GM12891 (cell line): ENCODE measurements around the gene SPAG16.

Experiments
- POLR2A ChIP-seq: IDR thresholded peaks from 2 replicates; pipeline ENCODE4 v1.6.1; 2011; ENCODE audit warnings: low read depth, low read length, control low read depth
- POLR2AphosphoS5 ChIP-seq: IDR thresholded peaks from 2 replicates; pipeline ENCODE4 v1.6.1; 2011; ENCODE audit warnings: low read depth, low read length, control low read depth

DNA sequence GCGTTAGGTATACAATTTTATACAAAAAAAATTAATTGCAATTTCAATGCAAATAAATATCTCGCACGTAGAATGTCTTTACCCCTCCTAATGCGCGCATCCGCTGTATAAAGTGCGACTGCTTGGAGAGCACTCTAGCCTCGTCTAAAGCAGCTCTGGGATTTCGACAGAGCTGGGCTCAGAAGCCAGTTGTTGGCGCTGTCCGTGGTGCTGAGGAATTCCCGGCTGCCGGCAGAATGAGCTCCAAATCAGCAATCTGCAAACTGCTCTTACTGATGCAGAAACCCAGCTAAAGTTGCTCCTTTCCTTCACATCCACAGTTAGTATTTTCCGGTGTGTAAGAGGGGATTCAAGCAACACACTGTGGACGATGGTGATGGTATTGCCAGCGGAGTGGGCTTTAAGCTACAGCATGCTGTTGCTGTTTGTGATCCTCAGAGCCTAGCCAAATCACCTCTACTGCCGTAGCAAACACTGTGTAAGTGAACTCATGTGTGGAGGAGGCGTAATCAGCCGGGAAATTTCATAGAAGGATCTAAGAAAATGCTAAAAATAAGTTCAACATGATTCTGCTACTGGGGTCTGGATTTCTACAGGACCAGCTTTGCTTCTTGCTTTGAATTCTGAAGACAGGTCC is 1126.8 kb downstream of the SPAG16 start, which contains the start of gene VWC2L:
- TF ChIP-seq POLR2A (no peak), POLR2AphosphoS5 (no peak)
